ENCODE data around the gene CARMIL1. TPM values are rescaled to one million over a fixed set of nuclear protein-coding genes. Genes with fewer than 3 reads are reported as not detected.

Gene CARMIL1
- total RNA-seq, 4 donors from 2014 or later, result 6.2 to 17.2 (median 11.5) TPM

DNA sequence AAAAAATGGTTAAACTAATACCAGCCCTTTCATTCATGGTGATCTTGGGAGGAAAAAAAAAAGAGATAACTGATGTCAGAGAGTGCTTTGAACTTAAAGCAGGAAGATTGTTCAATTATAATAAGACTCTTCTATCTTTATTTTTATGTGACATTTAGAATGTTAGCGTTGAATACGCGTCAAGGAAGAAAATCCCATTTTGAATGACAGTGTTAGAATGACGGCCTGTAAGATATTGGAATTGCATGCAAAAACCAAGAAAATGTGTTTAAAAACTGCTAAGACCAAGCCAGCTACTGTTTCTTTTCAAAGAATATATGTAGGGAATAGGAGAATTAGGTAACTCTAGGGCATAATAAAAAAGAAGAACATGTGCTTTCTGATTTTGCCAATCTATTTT is 123.0 kb downstream of the CARMIL1 start:
- no peak overlapping the region for H3K27ac ChIP-seq
- TF ChIP-seq EP300 (IDR thresholded peaks at IDR 0.05), result no peak
- TF ChIP-seq, protein P1, sequence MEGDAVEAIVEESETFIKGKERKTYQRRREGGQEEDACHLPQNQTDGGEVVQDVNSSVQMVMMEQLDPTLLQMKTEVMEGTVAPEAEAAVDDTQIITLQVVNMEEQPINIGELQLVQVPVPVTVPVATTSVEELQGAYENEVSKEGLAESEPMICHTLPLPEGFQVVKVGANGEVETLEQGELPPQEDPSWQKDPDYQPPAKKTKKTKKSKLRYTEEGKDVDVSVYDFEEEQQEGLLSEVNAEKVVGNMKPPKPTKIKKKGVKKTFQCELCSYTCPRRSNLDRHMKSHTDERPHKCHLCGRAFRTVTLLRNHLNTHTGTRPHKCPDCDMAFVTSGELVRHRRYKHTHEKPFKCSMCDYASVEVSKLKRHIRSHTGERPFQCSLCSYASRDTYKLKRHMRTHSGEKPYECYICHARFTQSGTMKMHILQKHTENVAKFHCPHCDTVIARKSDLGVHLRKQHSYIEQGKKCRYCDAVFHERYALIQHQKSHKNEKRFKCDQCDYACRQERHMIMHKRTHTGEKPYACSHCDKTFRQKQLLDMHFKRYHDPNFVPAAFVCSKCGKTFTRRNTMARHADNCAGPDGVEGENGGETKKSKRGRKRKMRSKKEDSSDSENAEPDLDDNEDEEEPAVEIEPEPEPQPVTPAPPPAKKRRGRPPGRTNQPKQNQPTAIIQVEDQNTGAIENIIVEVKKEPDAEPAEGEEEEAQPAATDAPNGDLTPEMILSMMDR (IDR thresholded peaks at IDR 0.05), result no peak
- TF ChIP-seq POLR2A (IDR thresholded peaks at IDR 0.05), result no peak
- no peak for TF ChIP-seq POLR2AphosphoS5 (IDR thresholded peaks at IDR 0.05)
- H3K4me3 ChIP-seq, result no peak overlapping the region
- H3K36me3 ChIP-seq, result no peaks in the 10 kb centered on the region
- H3K4me1 ChIP-seq, result peaks cover 0 to 8% (median 3%) of the 10 kb centered on the region in 3 donors
- 73 to 75% methylated on average over 3 to 4 of the region's 4 CpGs for WGBS, 2 donors (ENCODE audit: low coverage in 1 of 2)
- H3K9me3 ChIP-seq, result no peaks in the 10 kb centered on the region
- H3K27me3 ChIP-seq, result no peaks in the 10 kb centered on the region
- ATAC-seq, result no peak

DNA sequence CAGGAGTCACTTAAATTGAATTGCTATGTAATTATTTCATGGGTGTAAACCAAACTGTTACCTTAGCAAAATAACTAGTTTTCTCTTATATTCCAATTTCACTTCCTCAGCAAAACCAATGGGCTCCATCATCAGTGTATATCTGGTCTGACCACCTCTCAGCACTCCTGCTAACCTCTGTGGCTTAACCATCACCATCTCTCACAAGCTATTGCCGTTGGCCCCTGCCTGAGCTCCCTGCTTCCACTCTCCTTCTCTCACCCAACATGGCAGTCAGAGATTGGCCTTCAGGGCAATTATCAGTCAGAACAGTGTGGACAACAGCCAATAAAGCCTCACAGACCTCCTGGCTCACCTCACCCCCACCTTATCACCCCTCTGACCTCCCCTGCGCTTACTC is 124.0 kb downstream of the CARMIL1 start:
- WGBS, 2 donors (ENCODE audit: low coverage in 1 of 2), result 83 to 100% methylated on average over 2 of the region's 2 CpGs
- Histone ChIP-seq H3K27me3 (no peaks in the 10 kb centered on the region), H3K4me3 (no peak overlapping the region), H3K4me1 (peaks cover 0 to 8% (median 3%) of the 10 kb centered on the region in 3 donors), H3K9me3 (no peaks in the 10 kb centered on the region), H3K36me3 (no peaks in the 10 kb centered on the region), H3K27ac (no peak overlapping the region)
- ATAC-seq, result no peak
- TF ChIP-seq, protein P1 (IDR thresholded peaks at IDR 0.05), result no peak
- TF ChIP-seq POLR2A (IDR thresholded peaks at IDR 0.05), result no peak
- no peak for TF ChIP-seq POLR2AphosphoS5 (IDR thresholded peaks at IDR 0.05)
- no peak for TF ChIP-seq EP300 (IDR thresholded peaks at IDR 0.05)

DNA sequence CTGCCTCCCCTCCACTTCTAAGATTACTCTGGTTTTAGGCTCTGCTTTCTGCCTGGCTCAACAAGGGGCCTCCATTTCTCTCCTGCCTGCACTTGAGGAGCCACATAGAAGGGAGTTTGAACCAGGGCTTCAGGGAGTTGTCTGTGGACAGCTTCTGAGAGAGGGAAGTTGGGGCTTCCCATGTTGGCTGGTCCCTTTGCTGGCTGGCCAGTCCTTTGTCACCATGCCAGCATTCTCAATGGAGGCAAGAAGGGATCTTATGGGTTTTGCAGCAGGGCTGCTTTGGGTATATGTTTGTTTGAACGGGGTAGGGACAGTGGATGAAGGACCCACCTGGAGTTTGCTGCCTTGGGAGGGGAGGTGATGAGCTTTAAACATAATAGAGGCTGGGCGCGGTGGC is 124.9 kb downstream of the CARMIL1 start:
- H3K27me3 ChIP-seq, result no peaks in the 10 kb centered on the region
- TF ChIP-seq POLR2A (IDR thresholded peaks at IDR 0.05) (no peak), EP300 (IDR thresholded peaks at IDR 0.05) (no peak), POLR2AphosphoS5 (IDR thresholded peaks at IDR 0.05) (no peak)
- TF ChIP-seq, protein P1 (IDR thresholded peaks at IDR 0.05), result no peak
- ATAC-seq, result no peak
- WGBS, 2 donors (ENCODE audit: low coverage in 1 of 2), result 100% methylated on average over 2 of the region's 3 CpGs; no CpG with 5 or more reads in 1 of the 2 donors
- H3K9me3 ChIP-seq, result no peaks in the 10 kb centered on the region
- H3K27ac ChIP-seq, result no peak overlapping the region
- no peak overlapping the region for H3K4me3 ChIP-seq
- peaks cover 0 to 8% (median 3%) of the 10 kb centered on the region in 3 donors for H3K4me1 ChIP-seq
- H3K36me3 ChIP-seq, result no peaks in the 10 kb centered on the region

DNA sequence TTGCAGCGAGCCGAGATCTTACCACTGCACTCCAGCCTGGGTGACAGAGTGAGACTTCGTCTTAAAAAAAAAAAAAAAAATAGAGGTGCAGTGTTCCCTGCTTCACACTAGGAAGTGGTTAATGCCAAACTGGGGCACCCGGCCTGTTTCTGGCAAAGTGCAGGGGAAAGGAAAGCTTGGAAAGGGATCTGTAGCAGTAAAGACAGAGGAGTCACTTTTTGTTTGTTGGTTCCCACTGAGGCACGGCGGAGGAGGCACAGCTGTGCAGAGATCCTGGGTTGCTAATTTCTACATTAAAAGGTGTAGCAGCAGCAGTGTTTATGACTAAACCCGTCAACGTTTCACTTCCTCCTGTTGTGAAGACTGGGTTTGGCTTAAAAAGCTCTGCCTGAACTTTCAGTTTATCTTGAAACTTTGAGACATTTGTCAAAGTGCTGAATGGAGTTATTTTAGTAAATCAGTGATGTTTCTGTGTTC is 125.6 kb downstream of the CARMIL1 start:
- Histone ChIP-seq H3K36me3 (no peaks in the 10 kb centered on the region), H3K4me3 (no peak overlapping the region), H3K9me3 (no peaks in the 10 kb centered on the region), H3K4me1 (peaks cover 0 to 8% (median 3%) of the 10 kb centered on the region in 3 donors), H3K27me3 (no peaks in the 10 kb centered on the region), H3K27ac (peak overlapping the region in 3 of 4 donors; percentile 7 to 20 (median 9))
- 5 to 41% methylated on average over 2 to 7 of the region's 8 CpGs for WGBS, 2 donors (ENCODE audit: low coverage in 1 of 2)
- ATAC-seq, result no peak
- TF ChIP-seq, protein P1 (IDR thresholded peaks at IDR 0.05), result no peak
- TF ChIP-seq POLR2A (IDR thresholded peaks at IDR 0.05) (no peak), EP300 (IDR thresholded peaks at IDR 0.05) (no peak), POLR2AphosphoS5 (IDR thresholded peaks at IDR 0.05) (no peak)

DNA sequence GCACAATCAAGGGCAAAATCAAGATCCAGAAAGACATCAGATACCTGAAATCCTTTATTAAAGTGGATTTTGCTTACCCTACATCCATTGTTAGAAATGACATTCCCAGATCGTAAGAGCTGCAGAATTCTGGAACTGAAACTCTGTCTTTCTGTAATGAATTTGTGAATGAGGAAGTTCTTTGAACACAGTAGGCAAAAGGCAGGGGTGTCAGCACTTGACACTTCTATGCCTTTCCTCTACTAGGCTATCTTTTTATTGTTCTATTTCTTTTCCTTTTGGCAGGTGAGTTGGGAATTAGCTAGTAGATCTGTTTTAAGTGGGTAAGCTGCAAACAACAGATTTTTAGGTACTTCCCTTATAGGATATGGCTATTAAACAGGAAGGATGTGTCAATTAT is 126.3 kb downstream of the CARMIL1 start:
- H3K27me3 ChIP-seq, result no peaks in the 10 kb centered on the region
- 14 to 44% methylated on average over 1 of the region's 1 CpG for WGBS, 2 donors (ENCODE audit: low coverage in 1 of 2)
- TF ChIP-seq POLR2A (IDR thresholded peaks at IDR 0.05) (no peak), EP300 (IDR thresholded peaks at IDR 0.05) (no peak), POLR2AphosphoS5 (IDR thresholded peaks at IDR 0.05) (no peak)
- TF ChIP-seq, protein P1 (IDR thresholded peaks at IDR 0.05), result no peak
- no peaks in the 10 kb centered on the region for H3K36me3 ChIP-seq
- H3K4me3 ChIP-seq, result no peak overlapping the region
- no peak for ATAC-seq
- peaks cover 0 to 8% (median 3%) of the 10 kb centered on the region in 3 donors for H3K4me1 ChIP-seq
- H3K27ac ChIP-seq, result peak overlapping the region in 1 of 4 donors; percentile 9
- no peaks in the 10 kb centered on the region for H3K9me3 ChIP-seq
